ENCODE data around the gene PTPRN2.

The PTPRN2 gene

DNA sequence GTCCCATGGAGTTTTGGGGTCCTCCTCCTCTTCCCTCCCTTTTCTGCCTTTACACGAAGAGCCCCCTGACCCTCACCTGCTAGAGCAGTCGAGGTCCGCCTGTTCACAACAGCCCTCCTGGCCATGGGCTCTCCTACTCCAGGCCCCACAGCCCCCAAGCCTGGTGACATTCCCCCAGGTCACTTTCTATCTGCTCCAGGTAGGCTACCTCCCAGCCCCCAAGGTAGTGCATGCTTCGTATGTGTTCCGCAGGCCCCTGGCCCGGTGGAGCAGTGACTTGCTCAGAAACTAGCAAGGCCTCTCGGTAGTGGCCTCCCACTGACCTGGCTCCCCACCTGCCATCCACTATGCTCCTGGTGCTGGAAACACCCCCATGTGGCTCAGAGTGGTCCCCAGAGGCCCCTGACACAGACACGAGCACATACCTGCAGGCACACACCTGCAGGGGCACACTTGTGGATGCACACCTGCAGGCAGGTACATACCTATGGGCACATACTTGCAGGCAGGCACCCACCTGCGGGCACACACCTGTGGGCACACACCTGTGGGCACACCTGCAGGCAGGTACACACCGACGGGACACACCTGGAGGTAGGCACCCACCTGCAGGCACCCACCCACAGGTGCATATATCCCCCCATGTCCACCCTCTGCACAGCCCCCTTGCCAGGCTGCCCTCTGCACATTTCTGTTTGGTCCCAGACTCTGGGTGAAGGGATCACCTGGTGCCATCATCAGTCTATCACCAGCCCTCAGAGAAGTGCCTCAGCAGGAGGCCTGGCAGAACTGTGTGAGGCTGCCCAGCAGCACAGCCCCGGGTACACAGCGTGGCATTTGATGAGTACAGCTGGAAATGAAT, 322.5 kb downstream of the PTPRN2 start:
- Mint-ChIP-seq H3K4me1 (ENCODE audit: low read depth) (no peaks in the 10 kb centered on the region), H3K9me3 (no peaks in the 10 kb centered on the region), H3K27me3 (no peaks in the 10 kb centered on the region), H3K27ac (no peak overlapping the region), H3K4me3 (no peak overlapping the region), H3K36me3 (ENCODE audit: low read depth) (no peaks in the 10 kb centered on the region)

DNA sequence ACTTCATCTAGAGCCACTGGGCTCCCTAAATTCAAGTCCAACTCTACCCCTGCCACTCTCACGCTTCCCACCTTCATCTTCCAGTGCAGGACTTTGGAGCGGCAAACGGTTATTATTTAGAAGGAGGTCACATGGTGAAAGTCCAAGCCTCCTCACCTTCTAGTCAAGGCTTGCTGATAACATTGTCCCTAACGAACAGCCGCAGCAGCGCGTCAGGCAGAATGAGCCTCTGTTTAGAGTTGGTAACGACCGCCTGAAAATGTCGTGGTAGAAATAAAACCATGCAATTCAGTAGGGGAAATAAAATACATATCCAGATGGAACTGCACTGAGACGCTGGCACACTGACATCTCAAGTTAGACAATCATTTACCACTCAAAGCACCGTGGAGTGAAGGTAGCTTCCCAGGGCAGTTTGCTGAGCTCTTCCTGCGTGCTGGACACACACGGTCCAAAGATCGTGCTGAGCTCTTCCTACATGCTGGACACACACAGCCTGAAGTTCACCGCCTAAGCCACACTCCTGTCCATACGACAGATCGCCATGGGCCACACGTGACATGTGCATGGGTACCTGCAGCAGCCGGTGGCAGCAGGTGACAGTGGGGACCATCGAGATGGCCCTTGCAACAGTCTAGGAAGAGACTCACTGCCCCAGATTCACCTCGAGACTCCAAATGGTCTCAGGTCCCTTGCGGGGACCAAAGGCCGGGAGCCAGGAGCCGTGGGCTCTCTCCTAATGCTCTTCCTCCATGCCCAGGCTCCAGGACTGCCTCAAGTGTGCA, 323.5 kb downstream of the PTPRN2 start:
- Mint-ChIP-seq H3K27me3 (no peaks in the 10 kb centered on the region), H3K36me3 (ENCODE audit: low read depth) (no peaks in the 10 kb centered on the region), H3K9me3 (no peaks in the 10 kb centered on the region), H3K4me3 (no peak overlapping the region), H3K4me1 (ENCODE audit: low read depth) (no peaks in the 10 kb centered on the region), H3K27ac (no peak overlapping the region)

- no peak overlapping the region for H3K27ac Mint-ChIP-seq
- H3K9me3 Mint-ChIP-seq = no peaks in the 10 kb centered on the region
- H3K27me3 Mint-ChIP-seq = no peaks in the 10 kb centered on the region
- no peaks in the 10 kb centered on the region for H3K36me3 Mint-ChIP-seq (ENCODE audit: low read depth)
- no peak overlapping the region for H3K4me3 Mint-ChIP-seq
- no peaks in the 10 kb centered on the region for H3K4me1 Mint-ChIP-seq (ENCODE audit: low read depth)
Observed at GRCh38 chr7:158263110-158263963, 324.3 kb downstream of the PTPRN2 start.

DNA sequence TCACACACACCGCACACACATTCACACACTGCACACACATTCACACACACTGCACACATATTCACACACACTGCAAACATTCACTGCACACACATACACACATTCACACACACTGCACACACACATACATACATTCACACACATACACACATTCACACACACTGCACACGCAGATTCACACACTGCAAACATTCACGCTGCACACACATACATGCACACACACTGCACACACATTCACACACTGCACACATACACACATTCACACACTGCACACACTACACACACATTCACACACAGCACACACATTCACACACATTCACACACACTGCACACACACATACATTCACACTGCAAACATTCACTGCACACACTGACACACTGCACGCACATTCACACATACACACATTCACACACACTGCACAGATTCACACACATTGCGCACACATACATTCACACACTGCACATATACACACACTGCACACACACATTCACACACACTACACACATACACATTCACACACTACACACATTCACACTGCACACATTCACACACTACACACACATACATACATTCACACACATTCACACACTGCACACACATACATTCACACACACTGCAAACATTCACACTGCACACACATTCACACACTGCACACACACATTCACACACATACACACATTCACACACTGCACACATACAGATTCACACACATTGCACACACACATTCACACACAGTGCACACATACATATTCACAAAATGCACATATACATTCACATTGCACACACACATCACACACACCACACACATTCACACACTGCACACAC, 325.1 kb downstream of the PTPRN2 start:
- Mint-ChIP-seq H3K4me1 (ENCODE audit: low read depth) (no peaks in the 10 kb centered on the region), H3K27ac (no peak overlapping the region), H3K4me3 (no peak overlapping the region)

GRCh38 chr7:158261362-158262235, 326.0 kb downstream of the PTPRN2 start:
- H3K9me3 Mint-ChIP-seq = no peaks in the 10 kb centered on the region
- no peak overlapping the region for H3K27ac Mint-ChIP-seq
- no peaks in the 10 kb centered on the region for H3K4me1 Mint-ChIP-seq (ENCODE audit: low read depth)
- H3K27me3 Mint-ChIP-seq = no peaks in the 10 kb centered on the region
- H3K4me3 Mint-ChIP-seq = no peak overlapping the region
- H3K36me3 Mint-ChIP-seq (ENCODE audit: low read depth) = no peaks in the 10 kb centered on the region

More for the DNA sequence above, 325.1 kb downstream of the PTPRN2 start:
- H3K36me3 Mint-ChIP-seq (ENCODE audit: low read depth) = no peaks in the 10 kb centered on the region
- H3K9me3 Mint-ChIP-seq = no peaks in the 10 kb centered on the region
- no peaks in the 10 kb centered on the region for H3K27me3 Mint-ChIP-seq

DNA sequence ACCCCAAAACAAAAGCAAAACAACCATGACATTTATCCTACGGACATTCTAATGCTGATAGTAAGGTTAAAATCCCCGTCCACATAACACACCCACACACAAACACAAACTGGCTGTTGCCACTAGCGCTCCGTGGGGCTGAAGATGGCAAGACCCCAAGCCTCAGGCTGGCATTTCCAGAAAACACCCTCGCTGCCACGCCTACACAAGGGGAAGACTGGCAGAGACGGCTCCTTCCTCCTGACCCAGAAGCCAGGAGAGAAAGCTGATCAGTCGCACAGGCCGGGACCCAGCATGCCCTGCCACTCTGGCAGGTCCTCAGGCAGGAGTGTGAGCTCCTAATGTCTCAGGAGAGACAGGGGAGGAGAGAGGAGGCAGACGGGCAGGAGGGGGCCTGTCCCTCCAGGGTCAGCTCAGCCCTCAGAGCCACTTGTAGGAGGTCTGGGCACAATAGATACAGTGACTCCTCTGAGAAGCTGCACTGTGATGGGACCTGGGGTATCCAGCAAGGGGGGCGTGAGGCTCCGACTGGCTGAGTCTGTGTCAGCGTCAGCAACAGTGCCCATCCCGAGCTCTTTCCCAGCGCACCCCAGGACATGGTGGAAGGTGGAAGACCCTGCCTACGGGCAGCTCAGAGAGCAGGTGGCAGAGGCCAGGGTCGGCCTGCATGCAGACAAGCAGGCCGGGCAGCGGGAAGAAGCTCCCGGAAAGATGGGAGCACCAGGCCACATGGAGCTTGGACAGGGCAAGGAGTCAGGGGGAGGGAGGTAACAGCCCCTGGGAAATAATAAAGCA, 326.9 kb downstream of the PTPRN2 start:
- no peaks in the 10 kb centered on the region for H3K36me3 Mint-ChIP-seq (ENCODE audit: low read depth)

GRCh38 chr7:158259671-158260418, 327.8 kb downstream of the PTPRN2 start:
- H3K4me3 Mint-ChIP-seq = no peak overlapping the region
- no peaks in the 10 kb centered on the region for H3K36me3 Mint-ChIP-seq (ENCODE audit: low read depth)
- no peak overlapping the region for H3K27ac Mint-ChIP-seq
- no peaks in the 10 kb centered on the region for H3K4me1 Mint-ChIP-seq (ENCODE audit: low read depth)
- H3K9me3 Mint-ChIP-seq = no peaks in the 10 kb centered on the region
- no peaks in the 10 kb centered on the region for H3K27me3 Mint-ChIP-seq

More for the DNA sequence above, 326.9 kb downstream of the PTPRN2 start:
- Mint-ChIP-seq H3K9me3 (no peaks in the 10 kb centered on the region), H3K4me1 (ENCODE audit: low read depth) (no peaks in the 10 kb centered on the region), H3K4me3 (no peak overlapping the region), H3K27me3 (no peaks in the 10 kb centered on the region), H3K27ac (no peak overlapping the region)

- Mint-ChIP-seq H3K27me3 (no peaks in the 10 kb centered on the region), H3K36me3 (ENCODE audit: low read depth) (no peaks in the 10 kb centered on the region), H3K27ac (no peak overlapping the region), H3K9me3 (no peaks in the 10 kb centered on the region), H3K4me1 (ENCODE audit: low read depth) (no peaks in the 10 kb centered on the region), H3K4me3 (no peak overlapping the region)
Observed at GRCh38 chr7:158259141-158259540, 328.5 kb downstream of the PTPRN2 start.

DNA sequence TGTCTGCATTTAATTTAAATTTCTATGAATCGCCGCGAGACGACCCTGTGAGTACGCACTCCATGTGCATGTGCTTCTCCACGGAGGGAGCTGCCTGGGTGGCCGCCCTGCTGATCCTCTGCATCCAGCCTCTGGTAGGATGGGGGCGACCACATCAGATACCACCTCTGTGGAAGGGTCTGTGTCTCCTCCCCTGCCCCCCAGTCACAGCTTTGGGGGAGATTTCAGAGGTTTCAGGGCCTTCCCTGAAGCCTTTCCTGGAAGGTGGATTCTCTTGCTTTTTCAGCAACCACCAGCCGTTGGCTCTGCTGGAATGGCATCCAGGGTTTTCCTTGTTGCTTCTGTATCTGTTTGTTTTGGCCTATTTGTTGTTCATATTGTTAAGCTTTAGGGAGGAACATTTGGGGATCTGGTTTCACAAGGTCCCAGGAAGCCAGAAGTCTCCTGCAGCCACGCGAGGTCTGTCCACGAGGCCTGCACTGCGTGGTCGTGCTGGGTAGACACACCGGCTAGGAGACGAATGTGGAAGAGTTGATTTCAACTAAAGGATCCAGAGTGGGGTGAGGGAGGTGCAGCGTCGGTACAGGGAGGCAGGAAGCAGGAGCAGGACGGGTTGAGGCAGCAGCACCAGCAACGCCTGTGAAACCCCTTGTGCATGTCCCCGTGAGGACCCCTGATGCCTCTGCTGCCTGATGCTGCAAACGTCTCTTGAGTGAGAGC, 329.1 kb downstream of the PTPRN2 start:
- Mint-ChIP-seq H3K27ac (no peak overlapping the region), H3K4me1 (ENCODE audit: low read depth) (no peaks in the 10 kb centered on the region), H3K27me3 (no peaks in the 10 kb centered on the region), H3K9me3 (no peaks in the 10 kb centered on the region), H3K4me3 (no peak overlapping the region), H3K36me3 (ENCODE audit: low read depth) (no peaks in the 10 kb centered on the region)

DNA sequence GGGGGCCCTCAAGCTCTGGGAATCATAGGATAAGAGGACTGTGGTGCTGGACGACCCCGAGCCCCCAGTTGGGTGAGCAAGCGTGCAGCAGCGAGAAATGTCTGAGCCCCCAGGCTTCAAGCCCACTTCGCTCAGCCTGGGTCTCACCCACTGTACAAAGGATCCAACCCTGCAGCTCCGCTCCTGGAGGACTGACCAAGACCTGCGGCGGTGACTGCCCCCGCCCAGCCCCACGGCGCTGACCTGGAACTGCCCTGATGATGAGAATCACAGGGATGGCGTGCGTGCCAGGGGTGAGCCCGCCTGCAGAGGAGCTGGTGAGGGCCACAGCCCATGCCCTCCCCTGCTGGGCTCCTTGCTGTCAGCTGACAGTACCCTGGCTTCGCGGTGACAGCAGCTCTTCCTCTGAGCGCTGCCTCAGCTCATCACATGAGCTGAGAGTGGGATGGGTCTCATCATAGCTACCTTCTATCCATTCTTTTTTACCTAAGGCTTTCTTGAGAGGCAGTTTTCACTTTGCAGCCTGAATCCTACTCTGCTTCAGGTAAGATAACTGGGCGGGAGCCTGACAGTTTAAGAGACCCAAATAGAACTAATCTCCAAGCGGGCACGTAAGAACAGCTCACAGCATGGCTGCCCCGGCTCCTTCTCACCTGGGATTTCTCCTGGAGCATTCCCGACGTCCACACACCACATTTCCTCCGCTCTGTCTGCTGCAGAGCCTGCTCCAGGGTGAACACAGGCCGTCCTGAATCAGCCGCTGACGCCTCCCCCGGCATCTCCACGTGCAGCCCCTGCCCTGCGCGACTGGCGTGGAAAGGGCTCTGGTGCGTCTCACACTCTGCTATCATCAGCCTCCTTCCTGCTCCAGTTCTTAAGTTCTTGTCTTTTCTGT, 329.9 kb downstream of the PTPRN2 start:
- Mint-ChIP-seq H3K27ac (no peak overlapping the region), H3K4me3 (no peak overlapping the region), H3K27me3 (no peaks in the 10 kb centered on the region), H3K9me3 (no peaks in the 10 kb centered on the region), H3K4me1 (ENCODE audit: low read depth) (no peaks in the 10 kb centered on the region), H3K36me3 (ENCODE audit: low read depth) (no peaks in the 10 kb centered on the region)

GRCh38 chr7:158257001-158257400, 330.6 kb downstream of the PTPRN2 start:
- no peaks in the 10 kb centered on the region for H3K27me3 Mint-ChIP-seq
- H3K27ac Mint-ChIP-seq = no peak overlapping the region

More at GRCh38 chr7:158257001-158257400, 330.6 kb downstream of the PTPRN2 start:
- no peaks in the 10 kb centered on the region for H3K9me3 Mint-ChIP-seq
- H3K36me3 Mint-ChIP-seq (ENCODE audit: low read depth) = no peaks in the 10 kb centered on the region
- no peaks in the 10 kb centered on the region for H3K4me1 Mint-ChIP-seq (ENCODE audit: low read depth)
- no peak overlapping the region for H3K4me3 Mint-ChIP-seq
